SU-DHL-6 (cell line): ENCODE data around the gene SENP6.
"Not testable (repeated sequence)": the region's sequence is repeated elsewhere in the genome, so short reads cannot be mapped to it uniquely, and the experiment has no call there.

ENCODE experiments used
- H2AFZ ChIP-seq: fragments of 200-600 bp; sonication (generic); 2 replicates; pipeline ENCODE4 v1.6.1; 2014; ENCODE audit warnings: low read depth, mild to moderate bottlenecking, moderate library complexity, mixed read lengths, antibody characterized with exemption, low read length; ENCODE audit not compliant: severe bottlenecking
- H3F3A ChIP-seq: fragments of 200-600 bp; shearing (Covaris generic); 2 replicates; pipeline ENCODE4 v1.6.0; 2016; ENCODE audit warnings: antibody characterized with exemption, mild to moderate bottlenecking; ENCODE audit not compliant: insufficient read depth
- H3K27ac ChIP-seq: fragments of 200-600 bp; sonication (generic); 2 replicates; pipeline ENCODE4 v1.5.1; 2016; ENCODE audit warnings: low read depth, mild to moderate bottlenecking, low read length, moderate library complexity, mixed read lengths
- H3K27me3 ChIP-seq: fragments of 200-600 bp; sonication (generic), shearing (Covaris generic); 2 replicates; pipeline ENCODE4 v1.6.0; 2014; ENCODE audit warnings: mild to moderate bottlenecking, low read length
- H3K36me3 ChIP-seq: fragments of 200-600 bp; sonication (generic); 2 replicates; pipeline ENCODE4 v1.6.1; 2014; ENCODE audit warnings: mild to moderate bottlenecking, low read length, mixed read lengths
- H3K4me2 ChIP-seq: fragments of 300-600, 200-600 bp; shearing (Covaris generic), sonication (generic); 2 replicates; pipeline ENCODE4 v1.6.0; 2014; ENCODE audit warnings: low read length, low read depth, mild to moderate bottlenecking; ENCODE audit not compliant: poor library complexity, severe bottlenecking
- H3K4me3 ChIP-seq: fragments of 200-600 bp; sonication (generic); 2 replicates; pipeline ENCODE4 v1.5.1; 2014; ENCODE audit warnings: antibody characterized with exemption, low read length, mild to moderate bottlenecking, mixed read lengths; ENCODE audit not compliant: insufficient read depth, poor library complexity, severe bottlenecking
- H3K79me2 ChIP-seq: fragments of 200-600 bp; sonication (generic); 2 replicates; pipeline ENCODE4 v1.6.1; 2014; ENCODE audit warnings: mild to moderate bottlenecking, low read length, moderate library complexity; ENCODE audit not compliant: insufficient read depth
- H3K9ac ChIP-seq: fragments of 200-600 bp; sonication (generic); 2 replicates; pipeline ENCODE4 v1.7.0; 2014; ENCODE audit warnings: mild to moderate bottlenecking, low read length
- H3K9me2 ChIP-seq: fragments of 200-600 bp; sonication (generic); replicated peaks from 2 replicates; pipeline ENCODE4 v1.6.1; 2014; ENCODE audit warnings: low read length; ENCODE audit not compliant: insufficient read depth
- H3K9me3 ChIP-seq: fragments of 200-600 bp; sonication (generic); 2 replicates; pipeline ENCODE4 v1.6.1; 2014; ENCODE audit warnings: low read length, mixed read lengths; ENCODE audit not compliant: insufficient read depth
- H4K20me1 ChIP-seq: fragments of 200-600 bp; sonication (generic); 2 replicates; pipeline ENCODE4 v1.6.1; 2014; ENCODE audit warnings: low read depth, mild to moderate bottlenecking, antibody characterized with exemption, low read length, moderate library complexity, mixed read lengths
- EZH2phosphoT487 ChIP-seq: fragments of 200-600 bp; sonication (generic), shearing (Covaris generic); conservative IDR thresholded peaks from 2 replicates; pipeline ENCODE4 v1.6.1; 2018; ENCODE audit warnings: mild to moderate bottlenecking, antibody characterized with exemption, low read length, moderate library complexity, mixed read lengths
- TF ChIP-seq, protein P1 (sequence below): fragments of 200-600 bp; sonication (generic); IDR thresholded peaks from one replicate; pipeline ENCODE4 v1.5.1; 2017; ENCODE audit warnings: antibody characterized with exemption, mild to moderate bottlenecking, low read length, moderate library complexity; ENCODE audit not compliant: insufficient read depth, poor library complexity, severe bottlenecking

Gene SENP6

DNA sequence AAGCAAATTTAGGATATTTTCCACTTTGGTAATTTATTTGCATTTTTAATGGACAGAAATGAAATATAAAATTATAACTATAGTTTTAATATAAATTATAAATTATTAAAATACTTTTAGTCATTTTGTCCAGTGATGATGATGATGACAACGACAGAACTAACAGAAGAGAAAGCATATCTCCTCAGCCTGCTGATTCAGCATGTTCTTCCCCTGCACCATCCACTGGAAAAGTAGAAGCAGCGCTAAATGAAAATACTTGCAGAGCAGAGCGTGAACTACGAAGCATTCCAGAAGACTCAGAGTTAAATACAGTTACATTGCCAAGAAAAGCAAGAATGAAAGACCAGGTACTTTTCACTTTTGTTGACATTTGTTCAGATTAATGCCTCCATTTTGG, 64.9 kb downstream of the SENP6 start:
- TF ChIP-seq EZH2phosphoT487: no peak
- TF ChIP-seq, protein P1, sequence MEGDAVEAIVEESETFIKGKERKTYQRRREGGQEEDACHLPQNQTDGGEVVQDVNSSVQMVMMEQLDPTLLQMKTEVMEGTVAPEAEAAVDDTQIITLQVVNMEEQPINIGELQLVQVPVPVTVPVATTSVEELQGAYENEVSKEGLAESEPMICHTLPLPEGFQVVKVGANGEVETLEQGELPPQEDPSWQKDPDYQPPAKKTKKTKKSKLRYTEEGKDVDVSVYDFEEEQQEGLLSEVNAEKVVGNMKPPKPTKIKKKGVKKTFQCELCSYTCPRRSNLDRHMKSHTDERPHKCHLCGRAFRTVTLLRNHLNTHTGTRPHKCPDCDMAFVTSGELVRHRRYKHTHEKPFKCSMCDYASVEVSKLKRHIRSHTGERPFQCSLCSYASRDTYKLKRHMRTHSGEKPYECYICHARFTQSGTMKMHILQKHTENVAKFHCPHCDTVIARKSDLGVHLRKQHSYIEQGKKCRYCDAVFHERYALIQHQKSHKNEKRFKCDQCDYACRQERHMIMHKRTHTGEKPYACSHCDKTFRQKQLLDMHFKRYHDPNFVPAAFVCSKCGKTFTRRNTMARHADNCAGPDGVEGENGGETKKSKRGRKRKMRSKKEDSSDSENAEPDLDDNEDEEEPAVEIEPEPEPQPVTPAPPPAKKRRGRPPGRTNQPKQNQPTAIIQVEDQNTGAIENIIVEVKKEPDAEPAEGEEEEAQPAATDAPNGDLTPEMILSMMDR: no peak
- no peaks in the 10 kb centered on the region; the same call in 1 of the 2 replicates for H3F3A ChIP-seq
- H3K36me3 ChIP-seq: peaks cover 39% of the 10 kb centered on the region
- H4K20me1 ChIP-seq: no peaks in the 10 kb centered on the region
- H3K27ac ChIP-seq: no peak overlapping the region
- H3K4me3 ChIP-seq: no peak overlapping the region
- no peaks in the 10 kb centered on the region for H3K9me2 ChIP-seq
- no peak overlapping the region for H3K9ac ChIP-seq
- H3K4me2 ChIP-seq: no peak overlapping the region
- no peaks in the 10 kb centered on the region for H3K9me3 ChIP-seq
- no peaks in the 10 kb centered on the region for H3K79me2 ChIP-seq
- H2AFZ ChIP-seq: no peak overlapping the region
- H3K27me3 ChIP-seq: no peaks in the 10 kb centered on the region

- TF ChIP-seq, protein P1: no peak
- TF ChIP-seq EZH2phosphoT487: no peak
- H3K27me3 ChIP-seq: no peaks in the 10 kb centered on the region
- H2AFZ ChIP-seq: no peak overlapping the region
- no peak overlapping the region for H3K4me3 ChIP-seq
- H3F3A ChIP-seq: no peaks in the 10 kb centered on the region
- no peak overlapping the region for H3K27ac ChIP-seq
- H3K9ac ChIP-seq: no peak overlapping the region
- no peak overlapping the region for H3K4me2 ChIP-seq
- no peaks in the 10 kb centered on the region for H4K20me1 ChIP-seq
- no peaks in the 10 kb centered on the region for H3K9me3 ChIP-seq
- no peaks in the 10 kb centered on the region for H3K9me2 ChIP-seq
- peaks cover 43% of the 10 kb centered on the region; the same call in 1 of the 2 replicates for H3K36me3 ChIP-seq
- H3K79me2 ChIP-seq: no peaks in the 10 kb centered on the region
Measured at GRCh38 chr6:75673884-75674283, 72.2 kb downstream of the SENP6 start.

DNA sequence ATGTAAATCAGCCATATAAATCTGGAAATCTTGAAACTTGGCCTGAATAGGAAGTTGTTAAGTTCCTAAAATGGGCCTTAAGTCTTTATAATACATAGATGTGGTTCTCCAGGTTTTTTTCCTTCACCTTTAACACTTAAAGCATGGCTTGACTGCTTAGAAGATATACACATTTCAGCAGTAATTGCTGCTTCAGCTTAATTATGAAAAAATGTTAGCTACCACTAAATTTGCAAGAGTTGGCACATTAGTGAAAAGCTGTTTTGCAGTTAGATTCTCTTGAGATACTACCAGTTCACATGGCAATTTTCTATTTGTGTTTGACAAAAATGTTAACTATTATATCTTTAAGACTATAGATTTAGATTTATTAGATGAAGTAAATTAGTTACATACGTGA, 74.7 kb downstream of the SENP6 start:
- no peak overlapping the region for H3K4me2 ChIP-seq
- TF ChIP-seq EZH2phosphoT487: no peak
- TF ChIP-seq, protein P1: no peak
- H4K20me1 ChIP-seq: no peaks in the 10 kb centered on the region
- H3K36me3 ChIP-seq: peaks cover 61% of the 10 kb centered on the region
- no peak overlapping the region for H3K27ac ChIP-seq
- no peak overlapping the region for H2AFZ ChIP-seq
- H3K9ac ChIP-seq: no peak overlapping the region
- H3K4me3 ChIP-seq: no peak overlapping the region
- H3K9me2 ChIP-seq: no peaks in the 10 kb centered on the region
- H3F3A ChIP-seq: no peaks in the 10 kb centered on the region
- no peaks in the 10 kb centered on the region for H3K27me3 ChIP-seq
- H3K79me2 ChIP-seq: no peaks in the 10 kb centered on the region
- H3K9me3 ChIP-seq: no peaks in the 10 kb centered on the region

DNA sequence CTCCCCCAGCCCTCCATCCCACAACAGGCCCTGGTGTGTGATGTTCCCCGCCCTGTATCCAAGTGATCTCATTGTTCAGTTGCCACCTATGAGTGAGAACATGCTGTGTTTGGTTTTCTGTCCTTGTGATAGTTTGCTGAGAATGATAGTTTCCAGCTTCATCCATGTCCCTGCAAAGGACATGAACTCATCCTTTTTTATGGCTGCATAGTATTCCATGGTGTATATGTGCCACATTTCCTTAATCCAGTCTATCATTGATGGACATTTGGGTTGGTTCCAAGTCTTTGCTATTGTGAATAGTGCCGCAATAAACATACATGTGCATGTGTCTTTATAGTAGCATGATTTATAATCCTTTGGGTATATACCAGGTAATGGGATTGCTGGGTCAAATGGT, 80.9 kb downstream of the SENP6 start:
- not testable (repeated sequence) for H3K9me2 ChIP-seq, H3F3A ChIP-seq, H3K4me2 ChIP-seq, H2AFZ ChIP-seq, H3K79me2 ChIP-seq, H3K9ac ChIP-seq, H3K27ac ChIP-seq, H3K27me3 ChIP-seq, H3K9me3 ChIP-seq, H3K4me3 ChIP-seq, H4K20me1 ChIP-seq
- peaks cover 45% of the 10 kb centered on the region for H3K36me3 ChIP-seq

DNA sequence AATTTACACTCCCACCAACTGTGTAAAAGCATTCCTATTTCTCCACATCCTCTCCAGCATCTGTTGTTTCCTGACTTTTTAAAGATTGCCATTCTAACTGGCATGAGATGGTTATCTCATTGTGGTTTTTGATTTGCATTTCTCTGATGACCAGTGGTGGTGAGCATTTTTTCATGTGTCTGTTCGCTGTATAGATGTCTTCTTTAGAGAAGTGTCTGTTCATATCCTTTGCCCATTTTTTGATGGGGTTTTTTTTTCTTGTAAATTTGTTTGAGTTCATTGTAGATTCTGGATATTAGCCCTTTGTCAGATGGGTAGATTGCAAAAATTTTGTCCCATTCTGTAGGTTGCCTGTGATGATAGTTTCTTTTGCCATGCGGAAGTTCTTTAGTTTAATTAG, 81.3 kb downstream of the SENP6 start:
- H3F3A ChIP-seq, H3K27me3 ChIP-seq, H3K9ac ChIP-seq, H4K20me1 ChIP-seq, H2AFZ ChIP-seq, H3K79me2 ChIP-seq, H3K9me2 ChIP-seq, H3K27ac ChIP-seq, H3K9me3 ChIP-seq, H3K4me3 ChIP-seq, H3K4me2 ChIP-seq: not testable (repeated sequence)
- peaks cover 41% of the 10 kb centered on the region for H3K36me3 ChIP-seq

- H2AFZ ChIP-seq, H3K4me3 ChIP-seq, H3K27me3 ChIP-seq, H3K9me3 ChIP-seq, H3K9me2 ChIP-seq, H3F3A ChIP-seq, H3K4me2 ChIP-seq, H3K9ac ChIP-seq, H3K79me2 ChIP-seq, H3K27ac ChIP-seq, H4K20me1 ChIP-seq, H3K36me3 ChIP-seq: not testable (repeated sequence)
Measured at GRCh38 chr6:75687535-75687934, 85.9 kb downstream of the SENP6 start.
